Hepatocyte (in vitro differentiated cells): Measurements from ENCODE around the gene FBXO3.

Experiments used
- CTCF ChIP-seq: fragments of 200-600 bp; sonication (generic); IDR thresholded peaks from 2 replicates; pipeline ENCODE4 v1.5.1; 2016; ENCODE audit warnings: antibody characterized with exemption, mild to moderate bottlenecking; ENCODE audit not compliant: poor library complexity
- EZH2 ChIP-seq: fragments of 200-600 bp; sonication (generic); IDR thresholded peaks from 2 replicates; pipeline ENCODE4 v1.6.1; 2016; ENCODE audit warnings: antibody characterized with exemption, mild to moderate bottlenecking, borderline replicate concordance

GRCh38 chr11:33775832-33776470 is 1.6 kb upstream of the FBXO3 start:
- no peak for TF ChIP-seq CTCF
- TF ChIP-seq EZH2: no peak
